GM23248 (cell line): ENCODE measurements around the gene ATP12A. TPM values are rescaled to one million over a fixed set of nuclear protein-coding genes. Genes with fewer than 3 reads are reported as not detected.

Experiments
- DNase-seq: peaks from one replicate; pipeline ENCODE4 v3.0.0-alpha.2; 2015
- H2AFZ ChIP-seq: fragments of 200-600 bp; sonication (generic); 2 replicates; pipeline ENCODE4 v1.6.1; 2016; ENCODE audit warnings: antibody characterized with exemption
- H3F3A ChIP-seq: fragments of 200-600 bp; sonication (generic); 2 replicates; pipeline ENCODE4 v1.6.1; 2016; ENCODE audit warnings: mild to moderate bottlenecking, antibody characterized with exemption, mixed run types; ENCODE audit not compliant: insufficient read depth
- H3K27ac ChIP-seq: fragments of 200-600 bp; sonication (generic); 2 replicates; pipeline ENCODE4 v1.5.1; 2016; ENCODE audit warnings: mild to moderate bottlenecking
- H3K27me3 ChIP-seq: fragments of 200-600 bp; sonication (generic); replicated peaks from 2 replicates; pipeline ENCODE4 v1.6.1; 2016; ENCODE audit warnings: mild to moderate bottlenecking; ENCODE audit not compliant: insufficient read depth
- H3K36me3 ChIP-seq: fragments of 200-600 bp; sonication (generic); 2 replicates; pipeline ENCODE4 v1.6.1; 2016; ENCODE audit warnings: low read depth, mild to moderate bottlenecking
- H3K4me1 ChIP-seq: fragments of 200-600 bp; sonication (generic); 2 replicates; pipeline ENCODE4 v1.6.1; 2016; ENCODE audit warnings: mild to moderate bottlenecking; ENCODE audit not compliant: insufficient read depth
- H3K4me2 ChIP-seq: fragments of 200-600 bp; sonication (generic); one replicate; pipeline ENCODE4 v1.6.1; 2016; ENCODE audit warnings: mild to moderate bottlenecking; ENCODE audit not compliant: unreplicated experiment
- H3K4me3 ChIP-seq: fragments of 200-600 bp; sonication (generic); 2 replicates; pipeline ENCODE4 v1.5.1; 2016; ENCODE audit warnings: mild to moderate bottlenecking
- H3K79me2 ChIP-seq: fragments of 200-600 bp; sonication (generic); 2 replicates; pipeline ENCODE4 v1.6.1; 2016; ENCODE audit warnings: mild to moderate bottlenecking; ENCODE audit not compliant: insufficient read depth
- H3K9ac ChIP-seq: fragments of 200-600 bp; sonication (generic); 2 replicates; pipeline ENCODE4 v1.6.1; 2016; ENCODE audit warnings: mild to moderate bottlenecking
- H3K9me2 ChIP-seq: fragments of 200-600 bp; sonication (generic); 2 replicates; pipeline ENCODE4 v1.6.1; 2016; ENCODE audit warnings: mixed run types, mild to moderate bottlenecking, moderate library complexity; ENCODE audit not compliant: insufficient read depth
- H3K9me3 ChIP-seq: fragments of 200-600 bp; sonication (generic); one replicate; pipeline ENCODE4 v1.6.1; 2017; ENCODE audit warnings: low read depth
- H4K20me1 ChIP-seq: fragments of 200-600 bp; sonication (generic); 2 replicates; pipeline ENCODE4 v1.6.0; 2016; ENCODE audit not compliant: insufficient read depth
- EZH2 ChIP-seq: fragments of 200-600 bp; sonication (generic); IDR thresholded peaks from 2 replicates; pipeline ENCODE4 v1.6.1; 2018; ENCODE audit warnings: antibody characterized with exemption, mild to moderate bottlenecking; ENCODE audit not compliant: insufficient read depth, poor library complexity, severe bottlenecking
- EZH2phosphoT487 ChIP-seq: fragments of 200-600 bp; sonication (generic); IDR thresholded peaks from 2 replicates; pipeline ENCODE4 v1.6.1; 2018; ENCODE audit warnings: antibody characterized with exemption, moderate library complexity, mild to moderate bottlenecking, low read depth; ENCODE audit not compliant: insufficient read depth
- WGBS, 2 experiments: methylation state at CpG; one replicate each; pipeline ENCODE4 v1.1.6; 2015 to 2017; ENCODE audit warnings: low lambda C conversion rate in 2 of 2, low coverage in 1 of 2; ENCODE audit errors: missing lambda C conversion rate in 2 of 2; 5-methylcytosine and 5-hydroxymethylcytosine counted together
- in situ Hi-C: fragments of 300-500 bp; cut with MboI; formaldehyde crosslinking; loops from 2 replicates; pipeline ENCODE4 v1.15.0; 2020
- polyA plus RNA-seq: library from polyadenylated mRNA; unstranded; fragments of >200 nt; fragmentation: Nextera tagmentation; extraction: Ambion mirVana; gene quantifications from 2 replicates; pipeline ENCODE4 v1.2.1, GENCODE V29; 2016
- total RNA-seq: library from RNA; depleted of rRNA; stranded (reverse); fragments of >200 nt; shearing (Covaris generic); gene quantifications from 2 replicates; pipeline ENCODE4 v1.2.3, GENCODE V29; 2014

ATP12A gene
- total and polyA plus RNA-seq, 2 experiments from 2014 or later = not detected

DNA sequence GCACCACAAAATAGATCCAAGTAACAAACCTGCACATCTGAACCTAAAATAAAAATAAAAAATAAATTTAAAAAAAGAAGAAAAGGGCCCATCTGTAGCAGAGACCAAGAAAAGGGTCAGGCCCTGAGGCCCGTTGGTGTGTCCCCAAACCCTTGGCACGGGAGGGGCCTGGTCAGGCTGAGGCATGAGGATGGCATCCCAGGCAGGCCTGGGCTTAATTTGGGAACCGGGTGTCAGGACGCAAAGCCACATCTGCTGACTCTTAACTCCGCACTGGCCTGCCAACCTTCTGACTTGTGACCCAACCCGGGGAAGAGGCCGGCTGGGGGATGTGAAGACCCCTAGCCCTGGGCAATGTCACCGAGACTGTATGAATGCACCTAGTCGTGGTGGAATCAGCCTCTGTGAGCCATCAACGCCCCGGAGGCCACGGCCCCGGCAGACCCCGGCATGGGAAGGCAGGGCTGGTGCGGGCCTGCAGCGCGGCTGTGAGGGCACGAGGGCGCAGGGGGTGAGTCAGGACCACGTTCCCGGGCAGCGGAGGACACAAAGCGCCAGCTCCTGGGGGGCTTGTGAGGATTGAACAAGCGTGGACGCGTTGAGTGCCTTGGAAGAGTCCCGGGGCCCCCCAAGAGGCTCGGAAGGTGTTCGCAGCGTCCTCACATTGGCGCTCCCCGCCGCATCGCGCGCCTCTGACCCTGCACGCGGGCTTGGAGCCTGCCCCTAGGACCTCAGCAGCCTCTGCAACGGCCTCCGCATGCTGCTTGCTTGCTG lies 38.2 kb downstream of the ATP12A start:
- no peak for DNase-seq
- Histone ChIP-seq H3K4me1 (no peaks in the 10 kb centered on the region), H2AFZ (no peak overlapping the region), H3K79me2 (no peaks in the 10 kb centered on the region), H3K27me3 (no peaks in the 10 kb centered on the region; the same call in none of the 2 replicates), H3K4me3 (no peak overlapping the region), H3K36me3 (no peaks in the 10 kb centered on the region), H3K27ac (no peak overlapping the region), H3K9me2 (no peaks in the 10 kb centered on the region), H3K9me3 (no peaks in the 10 kb centered on the region), H4K20me1 (no peaks in the 10 kb centered on the region), H3K9ac (no peak overlapping the region), H3F3A (no peaks in the 10 kb centered on the region), H3K4me2 (no peak overlapping the region)
- TF ChIP-seq EZH2 (no peak), EZH2phosphoT487 (no peak)
- WGBS, 2 experiments = 64 to 67% methylated on average over 37 to 40 of the region's 40 CpGs
- in situ Hi-C loops = no loop called here

DNA sequence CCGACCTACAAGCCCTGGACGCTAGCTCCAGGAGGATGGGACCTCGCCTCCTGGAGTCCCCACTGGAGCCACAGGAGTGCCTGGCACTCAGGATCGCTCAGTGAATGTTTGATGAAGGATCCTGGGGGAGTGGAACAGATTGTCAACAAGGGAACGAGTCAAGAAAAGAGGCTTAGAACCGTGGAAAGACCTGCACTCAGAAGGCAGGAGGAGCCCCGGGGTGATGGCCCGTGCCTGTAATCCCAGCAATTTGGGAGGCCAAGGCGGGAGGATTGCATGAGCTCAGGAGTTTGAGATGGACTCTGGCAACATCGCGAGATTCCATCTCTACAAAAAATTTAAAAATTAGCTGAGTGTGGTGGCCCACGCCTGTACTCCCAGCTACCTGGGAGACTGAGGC lies 38.9 kb downstream of the ATP12A start:
- Histone ChIP-seq H3K4me3 (no peak overlapping the region), H3K36me3 (no peaks in the 10 kb centered on the region), H3K9me2 (no peaks in the 10 kb centered on the region), H3K27ac (no peak overlapping the region), H3F3A (no peaks in the 10 kb centered on the region), H3K4me1 (no peaks in the 10 kb centered on the region), H3K79me2 (no peaks in the 10 kb centered on the region), H3K27me3 (no peaks in the 10 kb centered on the region; the same call in none of the 2 replicates), H3K9me3 (no peaks in the 10 kb centered on the region), H2AFZ (no peak overlapping the region), H3K4me2 (no peak overlapping the region), H4K20me1 (no peaks in the 10 kb centered on the region), H3K9ac (no peak overlapping the region)
- TF ChIP-seq EZH2 (no peak), EZH2phosphoT487 (no peak)
- DNase-seq = no peak
- WGBS, 2 experiments = 59% methylated on average over 12 of the region's 12 CpGs
- in situ Hi-C loops = no loop called here

DNA sequence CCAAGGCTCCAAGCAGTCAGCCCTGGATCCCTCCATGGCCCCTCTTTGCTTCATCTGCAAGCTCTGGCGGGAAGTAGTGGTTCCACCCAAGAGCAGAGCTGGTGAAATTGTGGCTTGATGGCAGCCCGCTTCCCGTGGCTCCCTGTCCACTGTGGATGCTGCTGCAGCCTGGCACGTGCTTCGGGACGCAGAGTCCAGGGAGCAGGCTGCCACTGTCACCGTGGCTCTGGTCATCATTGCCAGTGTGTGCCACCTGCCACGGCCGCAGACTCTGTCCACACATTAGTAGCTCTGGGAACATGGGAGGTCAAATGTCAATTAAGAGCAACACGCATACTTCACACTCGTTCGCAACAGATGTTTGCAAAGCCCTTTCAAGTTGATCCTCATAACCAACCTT lies 43.0 kb downstream of the ATP12A start:
- H3K9ac ChIP-seq = no peak overlapping the region
- no peak overlapping the region for H3K4me2 ChIP-seq
- TF ChIP-seq EZH2phosphoT487 (no peak), EZH2 (no peak)
- H3K79me2 ChIP-seq = no peaks in the 10 kb centered on the region
- no peaks in the 10 kb centered on the region for H3K9me3 ChIP-seq
- DNase-seq = no peak
- 70 to 72% methylated on average over 12 of the region's 12 CpGs for WGBS, 2 experiments
- in situ Hi-C loops = loop anchor here (10.0 kb wide), 1 partner anchor 148 kb away; no protein-coding TSS in a partner anchor
- no peak overlapping the region for H3K27ac ChIP-seq
- no peaks in the 10 kb centered on the region; the same call in none of the 2 replicates for H3K27me3 ChIP-seq
- no peaks in the 10 kb centered on the region for H3K9me2 ChIP-seq
- H3K36me3 ChIP-seq = no peaks in the 10 kb centered on the region
- no peaks in the 10 kb centered on the region for H4K20me1 ChIP-seq
- H2AFZ ChIP-seq = no peak overlapping the region
- no peaks in the 10 kb centered on the region for H3F3A ChIP-seq
- no peak overlapping the region for H3K4me3 ChIP-seq
- H3K4me1 ChIP-seq = no peaks in the 10 kb centered on the region

DNA sequence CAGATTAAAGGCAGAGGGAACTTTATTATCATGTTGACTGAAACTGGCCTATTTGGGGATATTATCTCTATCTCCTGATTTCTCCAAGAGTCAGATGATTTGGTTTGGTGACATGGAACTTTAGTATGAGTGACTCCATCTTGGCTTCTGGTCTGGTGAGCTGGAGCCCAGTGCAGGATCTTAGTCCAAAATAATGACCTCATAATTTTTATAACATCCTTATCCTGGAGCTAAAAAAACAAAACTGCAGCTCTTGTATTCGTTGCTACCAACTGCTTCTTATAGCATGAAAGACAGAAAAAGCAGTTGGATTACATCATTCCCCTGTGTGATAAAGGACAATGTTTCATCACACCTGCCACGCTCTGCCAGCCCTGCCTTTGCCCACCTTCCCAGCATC lies 44.5 kb downstream of the ATP12A start:
- in situ Hi-C loops = loop anchor here (5.0 to 10.0 kb wide), 2 partner anchors 47 to 150 kb away; no protein-coding TSS in a partner anchor
- no peak overlapping the region for H3K4me3 ChIP-seq
- DNase-seq = no peak
- H4K20me1 ChIP-seq = no peaks in the 10 kb centered on the region
- no peak overlapping the region for H3K27ac ChIP-seq
- TF ChIP-seq EZH2phosphoT487 = no peak
- TF ChIP-seq EZH2 = no peak
- H3K27me3 ChIP-seq = no peaks in the 10 kb centered on the region; the same call in none of the 2 replicates
- H3K9me3 ChIP-seq = no peaks in the 10 kb centered on the region
- no peaks in the 10 kb centered on the region for H3K36me3 ChIP-seq
- H3K9me2 ChIP-seq = no peaks in the 10 kb centered on the region
- no peak overlapping the region for H3K4me2 ChIP-seq
- no peak overlapping the region for H3K9ac ChIP-seq
- H2AFZ ChIP-seq = no peak overlapping the region
- H3K79me2 ChIP-seq = no peaks in the 10 kb centered on the region
- no peaks in the 10 kb centered on the region for H3F3A ChIP-seq
- no peaks in the 10 kb centered on the region for H3K4me1 ChIP-seq
- WGBS, 2 experiments = 11 to 17% methylated on average over 2 of the region's 2 CpGs
